PC-3 (cell line): ENCODE results near the gene PAQR5. TPM values are rescaled to one million over a fixed set of nuclear protein-coding genes. Genes with fewer than 3 reads are reported as not detected.

Source experiments
- ATAC-seq: fragments of 200-7000 bp; cut with Tn5 transposase; 2 replicates; pipeline ENCODE4 v1.9.1; 2020; ENCODE audit warnings: mild to moderate bottlenecking, moderate library complexity
- BruUV-seq: library from RNA; stranded (reverse); fragments of 400-500 nt; replicated peaks from 2 replicates; lab custom pipeline; 2021; lab: Mats Ljungman, UMichigan
- CTCF ChIA-PET: fragments of 300-600 bp; sonication (Branson Sonifier 250); formaldehyde crosslinking; loops from one replicate; lab custom pipeline; 2022; ENCODE audit warnings: antibody characterized with exemption; lab: Charles Lee
- POLR2A ChIA-PET: fragments of 300-600 bp; sonication (Branson Sonifier 250); formaldehyde crosslinking; loops from one replicate; lab custom pipeline; 2022; ENCODE audit warnings: antibody characterized with exemption; ENCODE audit not compliant: unreplicated experiment; lab: Charles Lee
- DNase-seq: peaks from one replicate; pipeline ENCODE4 v3.0.0-alpha.2; 2015
- H2AFZ ChIP-seq: fragments of 300-600 bp; sonication (generic); 2 replicates; pipeline ENCODE4 v1.6.0; 2016; ENCODE audit warnings: antibody characterized with exemption, low read length
- H3F3A ChIP-seq: fragments of 300-600 bp; sonication (generic); one replicate; pipeline ENCODE4 v1.6.0; 2017; ENCODE audit warnings: antibody characterized with exemption, low read length, control low read depth, mild to moderate bottlenecking; ENCODE audit not compliant: unreplicated experiment
- H3K27ac ChIP-seq: fragments of 300-600 bp; sonication (generic); 2 replicates; pipeline ENCODE4 v1.5.1; 2016; ENCODE audit warnings: mild to moderate bottlenecking, low read length
- H3K27me3 ChIP-seq: fragments of 300-600 bp; sonication (generic); 2 replicates; pipeline ENCODE4 v1.6.1; 2016; ENCODE audit warnings: low read length, mixed read lengths
- H3K36me3 ChIP-seq: fragments of 300-600 bp; sonication (generic); 2 replicates; pipeline ENCODE4 v1.6.1; 2016; ENCODE audit warnings: low read depth, mixed run types, low read length, mixed read lengths
- H3K4me1 ChIP-seq: fragments of 300-600 bp; sonication (generic); 2 replicates; pipeline ENCODE4 v1.5.1; 2016; ENCODE audit warnings: low read length; ENCODE audit not compliant: insufficient read depth
- H3K4me2 ChIP-seq: fragments of 300-600 bp; sonication (generic); 2 replicates; pipeline ENCODE4 v1.6.0; 2016; ENCODE audit warnings: low read length
- H3K4me3 ChIP-seq: fragments of 300-600 bp; sonication (generic); 2 replicates; pipeline ENCODE4 v1.5.1; 2016; ENCODE audit warnings: mild to moderate bottlenecking, low read length, mixed read lengths
- H3K79me2 ChIP-seq: fragments of 300-600 bp; sonication (generic); 2 replicates; pipeline ENCODE4 v1.6.1; 2017; ENCODE audit warnings: low read length, mixed read lengths
- H3K9ac ChIP-seq: fragments of 300-600 bp; sonication (generic); 2 replicates; pipeline ENCODE4 v1.6.0; 2016; ENCODE audit warnings: mild to moderate bottlenecking, low read length
- H3K9me2 ChIP-seq: fragments of 300-600 bp; sonication (generic); replicated peaks from 2 replicates; pipeline ENCODE4 v1.6.1; 2016; ENCODE audit warnings: mixed run types, low read length, mixed read lengths
- H3K9me3 ChIP-seq: fragments of 300-600 bp; sonication (generic); 2 replicates; pipeline ENCODE4 v1.6.1; 2016; ENCODE audit warnings: low read length, mixed read lengths
- H4K20me1 ChIP-seq: fragments of 300-600 bp; sonication (generic); 2 replicates; pipeline ENCODE4 v1.6.1; 2016; ENCODE audit warnings: low read length, mixed read lengths
- EZH2 ChIP-seq: fragments of 300-600 bp; sonication (generic); IDR thresholded peaks from one replicate; pipeline ENCODE4 v1.6.1; 2017; ENCODE audit warnings: antibody characterized with exemption, mild to moderate bottlenecking, low read length; ENCODE audit not compliant: unreplicated experiment
- EZH2phosphoT487 ChIP-seq: fragments of 300-600 bp; sonication (generic); IDR thresholded peaks from 2 replicates; pipeline ENCODE4 v1.6.1; 2018; ENCODE audit warnings: mild to moderate bottlenecking, antibody characterized with exemption, low read length, borderline replicate concordance
- intact Hi-C: fragments of 100-400 bp; cut with micrococcal nuclease; formaldehyde crosslinking; loops from 2 replicates; pipeline ENCODE4 v1.9.0; 2023
- total RNA-seq: library from RNA; depleted of rRNA; stranded (reverse); fragments of >200 nt; gene quantifications from 2 replicates; pipeline ENCODE4 v1.2.3, GENCODE V29; 2014; rRNA removed
- TF ChIP-seq, protein P1 (sequence below): fragments of 300-600 bp; sonication (generic); conservative IDR thresholded peaks from 2 replicates; pipeline ENCODE4 v1.5.1; 2017; ENCODE audit warnings: antibody characterized with exemption, low read depth, mild to moderate bottlenecking, low read length

PAQR5 gene
- total RNA-seq, 1 experiment from 2014 or later, result 12.2 TPM

DNA sequence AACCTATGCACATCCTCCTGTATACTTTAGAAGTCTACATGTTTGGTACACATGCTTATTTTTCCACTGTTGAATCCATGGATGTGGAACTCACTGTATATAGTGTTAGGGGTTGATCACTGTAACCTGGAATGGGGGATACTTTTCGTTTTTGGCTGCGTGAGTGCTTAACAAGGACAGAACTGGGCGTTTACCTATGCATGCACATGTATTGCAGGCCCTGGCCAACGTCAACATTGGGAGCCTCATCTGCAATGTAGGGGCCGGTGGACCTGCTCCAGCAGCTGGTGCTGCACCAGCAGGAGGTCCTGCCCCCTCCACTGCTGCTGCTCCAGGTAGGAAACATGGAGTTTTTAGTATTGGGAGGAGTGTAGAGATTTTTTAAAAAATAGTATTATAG lies 156.2 kb downstream of the PAQR5 start:
- Histone ChIP-seq H3K4me2 (peak overlapping the region; percentile 97), H3K4me1 (peaks cover 17% of the 10 kb centered on the region), H3K79me2 (peaks cover 43% of the 10 kb centered on the region), H3K27ac (no peak overlapping the region), H3K27me3 (no peaks in the 10 kb centered on the region), H3F3A (peaks cover 7% of the 10 kb centered on the region), H3K9ac (no peak overlapping the region), H4K20me1 (peaks cover 45% of the 10 kb centered on the region), H3K9me3 (no peaks in the 10 kb centered on the region), H3K9me2 (no peaks in the 10 kb centered on the region), H2AFZ (no peak overlapping the region), H3K36me3 (peaks cover 37% of the 10 kb centered on the region), H3K4me3 (peak overlapping the region; percentile 99)
- BruUV-seq, result no TSS peak
- ChIA-PET CTCF (no interaction called here), POLR2A (no interaction called here)
- TF ChIP-seq, protein P1, sequence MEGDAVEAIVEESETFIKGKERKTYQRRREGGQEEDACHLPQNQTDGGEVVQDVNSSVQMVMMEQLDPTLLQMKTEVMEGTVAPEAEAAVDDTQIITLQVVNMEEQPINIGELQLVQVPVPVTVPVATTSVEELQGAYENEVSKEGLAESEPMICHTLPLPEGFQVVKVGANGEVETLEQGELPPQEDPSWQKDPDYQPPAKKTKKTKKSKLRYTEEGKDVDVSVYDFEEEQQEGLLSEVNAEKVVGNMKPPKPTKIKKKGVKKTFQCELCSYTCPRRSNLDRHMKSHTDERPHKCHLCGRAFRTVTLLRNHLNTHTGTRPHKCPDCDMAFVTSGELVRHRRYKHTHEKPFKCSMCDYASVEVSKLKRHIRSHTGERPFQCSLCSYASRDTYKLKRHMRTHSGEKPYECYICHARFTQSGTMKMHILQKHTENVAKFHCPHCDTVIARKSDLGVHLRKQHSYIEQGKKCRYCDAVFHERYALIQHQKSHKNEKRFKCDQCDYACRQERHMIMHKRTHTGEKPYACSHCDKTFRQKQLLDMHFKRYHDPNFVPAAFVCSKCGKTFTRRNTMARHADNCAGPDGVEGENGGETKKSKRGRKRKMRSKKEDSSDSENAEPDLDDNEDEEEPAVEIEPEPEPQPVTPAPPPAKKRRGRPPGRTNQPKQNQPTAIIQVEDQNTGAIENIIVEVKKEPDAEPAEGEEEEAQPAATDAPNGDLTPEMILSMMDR, result no peak
- no peak for ATAC-seq
- no peak for DNase-seq
- intact Hi-C loops, result no loop called here

DNA sequence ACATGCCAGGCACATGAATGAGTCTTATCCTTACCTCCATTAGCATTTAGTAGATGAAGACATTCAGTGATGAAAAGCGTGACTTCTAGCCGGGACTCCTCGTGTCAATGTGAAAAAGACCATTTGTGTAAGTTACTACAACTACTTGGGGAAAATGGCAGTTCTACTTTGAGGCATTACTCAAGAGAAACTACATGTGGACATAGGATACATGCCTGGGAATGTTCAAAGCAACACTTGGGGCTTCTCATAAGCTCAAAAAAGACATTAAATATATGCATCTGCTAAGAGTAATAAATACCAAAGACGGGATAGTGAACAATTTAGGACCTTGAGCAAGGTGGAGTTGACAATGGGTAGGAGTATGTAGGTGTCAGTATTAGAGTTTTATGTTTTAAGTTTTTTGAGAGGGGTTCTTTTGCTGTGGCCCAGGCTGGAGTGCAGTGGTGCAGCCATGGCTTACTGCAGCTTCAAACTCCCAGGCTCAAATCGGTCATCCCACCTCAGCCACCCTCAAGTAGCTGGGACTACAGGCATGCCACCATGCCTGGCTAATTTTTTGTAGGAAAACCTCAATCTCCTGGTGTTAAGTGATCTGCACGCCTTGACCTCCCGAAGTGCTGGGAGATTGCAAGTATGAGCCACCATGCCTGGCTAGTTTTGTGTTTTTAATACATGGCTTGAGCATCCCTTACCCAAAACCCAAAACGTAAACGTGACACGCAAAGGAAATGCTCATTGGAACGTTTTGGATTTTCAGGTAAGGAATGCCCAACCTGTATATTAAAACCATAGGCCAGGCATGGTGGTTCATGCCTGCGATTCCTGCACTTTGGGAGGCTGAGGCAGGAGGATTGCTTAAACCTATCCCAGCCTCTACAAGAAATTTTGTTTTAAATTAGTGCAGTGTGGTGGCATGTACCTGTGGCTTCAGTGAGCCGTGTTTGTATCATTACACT lies 157.8 kb downstream of the PAQR5 start:
- Histone ChIP-seq H3K9ac (no peak overlapping the region), H3K79me2 (peaks cover 43% of the 10 kb centered on the region), H3K36me3 (peaks cover 37% of the 10 kb centered on the region), H2AFZ (no peak overlapping the region), H3K9me2 (no peaks in the 10 kb centered on the region), H3F3A (peaks cover 5% of the 10 kb centered on the region), H4K20me1 (peaks cover 45% of the 10 kb centered on the region), H3K4me3 (no peak overlapping the region), H3K9me3 (no peaks in the 10 kb centered on the region), H3K27ac (no peak overlapping the region), H3K4me2 (no peak overlapping the region), H3K27me3 (no peaks in the 10 kb centered on the region), H3K4me1 (peaks cover 17% of the 10 kb centered on the region)
- DNase-seq (no peak), ATAC-seq (no peak)
- TF ChIP-seq EZH2 (no peak), EZH2phosphoT487 (no peak)
- TF ChIP-seq, protein P1, result no peak
- ChIA-PET CTCF (no interaction called here), POLR2A (no interaction called here)
- BruUV-seq, result no TSS peak
- intact Hi-C loops, result no loop called here

Other genes starting within 250 kb of the PAQR5 start
- 11.1 and 15.4 TPM in 2 replicates for gene GLCE, start 138.3 kb upstream of the PAQR5 start, total RNA-seq
- 77.3 and 87.0 TPM in 2 replicates for gene KIF23, start 115.4 kb downstream of the PAQR5 start, total RNA-seq
- 216 and 253 TPM in 2 replicates for gene RPLP1, start 153.9 kb downstream of the PAQR5 start, total RNA-seq